ENCODE measurements around the gene RARG.
"Not testable (repeated sequence)": the region's sequence is repeated elsewhere in the genome, so short reads cannot be mapped to it uniquely, and the experiment has no call there.

Gene RARG

GRCh38 chr12:53170215-53170614 is 61.8 kb downstream of the RARG start:
- no peak for TF ChIP-seq CTCF (IDR thresholded peaks at IDR 0.05; ENCODE audit: low read depth, low read length, missing control alignments)
- H3K4me3 ChIP-seq (ENCODE audit: low read depth, low read length), result no peak overlapping the region
- no peak for DNase-seq (ENCODE audit: low read depth)

DNA sequence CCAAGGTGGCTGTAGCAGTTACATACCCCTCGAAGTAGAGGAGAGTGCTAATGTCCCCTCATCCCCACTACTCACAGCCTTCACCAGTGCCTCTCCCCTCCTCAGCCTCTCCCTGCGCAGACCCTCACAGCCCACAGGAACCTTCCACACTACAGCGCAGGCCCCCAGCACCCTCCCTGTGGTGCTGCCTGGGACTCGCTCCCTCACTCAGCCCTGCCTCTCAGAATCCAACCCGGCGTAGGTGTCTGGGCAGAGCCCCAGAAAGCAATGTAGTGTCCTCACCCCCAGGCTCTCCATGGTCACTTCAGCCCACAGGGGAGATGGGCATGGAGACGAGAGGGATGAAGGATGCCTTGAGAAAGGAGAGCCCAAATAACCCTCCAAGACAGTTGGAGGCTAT is 62.4 kb downstream of the RARG start:
- no peak overlapping the region for H3K4me3 ChIP-seq (ENCODE audit: low read depth, low read length)
- no peak for DNase-seq (ENCODE audit: low read depth)
- no peak for TF ChIP-seq CTCF (IDR thresholded peaks at IDR 0.05; ENCODE audit: low read depth, low read length, missing control alignments)

GRCh38 chr12:53166837-53167236 is 65.2 kb downstream of the RARG start:
- TF ChIP-seq CTCF (IDR thresholded peaks at IDR 0.05; ENCODE audit: low read depth, low read length, missing control alignments), result no peak
- DNase-seq (ENCODE audit: low read depth), result no peak
- no peak overlapping the region for H3K4me3 ChIP-seq (ENCODE audit: low read depth, low read length)

DNA sequence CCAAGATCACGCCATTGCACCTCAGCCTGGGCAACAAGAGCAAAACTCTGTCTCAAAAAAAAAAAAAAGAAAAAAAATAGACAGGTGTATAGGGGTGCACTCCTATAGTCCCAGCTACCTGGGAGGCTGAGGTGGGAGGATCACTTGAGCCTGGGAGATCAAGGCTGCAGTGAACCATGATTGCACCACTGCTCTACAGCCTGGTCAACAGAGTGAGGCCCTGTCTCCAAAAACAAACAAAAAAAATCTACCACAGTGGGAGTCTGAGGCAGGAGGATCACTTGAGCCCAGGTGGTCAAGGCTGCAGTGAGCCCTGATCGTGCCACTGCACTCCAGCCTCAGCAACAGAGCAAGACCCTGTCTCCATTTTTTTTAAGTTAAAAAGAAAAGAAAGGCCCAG is 69.0 kb downstream of the RARG start:
- not testable (repeated sequence) for H3K4me3 ChIP-seq (ENCODE audit: low read depth, low read length); DNase-seq (ENCODE audit: low read depth)

- no peak for TF ChIP-seq CTCF (IDR thresholded peaks at IDR 0.05; ENCODE audit: low read depth, low read length, missing control alignments)
- no peak overlapping the region for H3K4me3 ChIP-seq (ENCODE audit: low read depth, low read length)
Measured at GRCh38 chr12:53161119-53161911, 70.7 kb downstream of the RARG start.

DNA sequence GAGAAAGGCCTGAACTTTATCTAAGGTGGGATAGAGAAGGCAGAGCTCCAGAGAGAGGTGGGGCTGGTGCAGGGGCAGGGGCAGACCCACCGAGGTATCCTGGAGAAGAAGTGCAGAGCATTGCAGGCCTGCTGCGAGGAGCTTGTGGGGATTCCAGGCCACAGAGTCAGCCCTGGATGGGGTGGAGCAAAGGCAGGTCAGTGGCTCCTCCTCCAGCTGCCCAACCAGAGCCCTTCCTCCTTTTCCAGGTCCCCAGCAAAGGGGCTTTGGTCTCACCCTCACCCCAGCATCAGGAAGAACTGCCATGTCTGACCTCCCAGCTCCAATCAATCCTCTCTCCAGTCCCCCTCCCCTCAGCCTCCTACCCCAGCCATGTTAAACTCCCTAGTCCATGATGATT is 71.3 kb downstream of the RARG start:
- TF ChIP-seq CTCF (IDR thresholded peaks at IDR 0.05; ENCODE audit: low read depth, low read length, missing control alignments), result no peak
- H3K4me3 ChIP-seq (ENCODE audit: low read depth, low read length), result no peak overlapping the region
- no peak for DNase-seq (ENCODE audit: low read depth)

More at GRCh38 chr12:53161119-53161911, 70.7 kb downstream of the RARG start:
- no peak for DNase-seq (ENCODE audit: low read depth)
